GM19328 (cell line): ENCODE measurements around the gene SSC5D.

ENCODE experiments used
- ATAC-seq: cut with Tn5 transposase; IDR thresholded peaks from one replicate; pipeline ENCODE4 v1.9.1; 2021; ENCODE audit warnings: mild to moderate bottlenecking, moderate library complexity; ENCODE audit not compliant: unreplicated experiment

The SSC5D gene

DNA sequence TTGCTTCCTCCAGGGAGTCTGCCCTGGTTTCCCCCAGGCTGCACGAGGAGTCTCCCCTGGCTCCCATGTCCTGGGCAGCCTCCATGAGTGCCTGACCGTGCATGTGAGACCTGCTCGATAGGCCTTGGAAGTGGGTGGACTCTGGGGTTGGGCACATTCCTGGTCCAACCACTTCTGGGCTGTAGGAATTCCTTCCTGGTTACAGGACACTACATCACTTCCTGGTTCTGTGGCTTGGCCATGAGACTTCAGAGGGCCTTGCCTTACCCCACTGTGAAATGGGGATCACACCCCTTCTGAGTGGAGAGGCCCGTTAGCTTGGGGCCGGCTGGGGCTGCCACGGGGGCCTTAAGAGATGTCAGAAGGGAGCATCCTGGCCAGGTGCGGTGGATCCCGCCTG is 15.8 kb upstream of the SSC5D start:
- no peak for ATAC-seq

DNA sequence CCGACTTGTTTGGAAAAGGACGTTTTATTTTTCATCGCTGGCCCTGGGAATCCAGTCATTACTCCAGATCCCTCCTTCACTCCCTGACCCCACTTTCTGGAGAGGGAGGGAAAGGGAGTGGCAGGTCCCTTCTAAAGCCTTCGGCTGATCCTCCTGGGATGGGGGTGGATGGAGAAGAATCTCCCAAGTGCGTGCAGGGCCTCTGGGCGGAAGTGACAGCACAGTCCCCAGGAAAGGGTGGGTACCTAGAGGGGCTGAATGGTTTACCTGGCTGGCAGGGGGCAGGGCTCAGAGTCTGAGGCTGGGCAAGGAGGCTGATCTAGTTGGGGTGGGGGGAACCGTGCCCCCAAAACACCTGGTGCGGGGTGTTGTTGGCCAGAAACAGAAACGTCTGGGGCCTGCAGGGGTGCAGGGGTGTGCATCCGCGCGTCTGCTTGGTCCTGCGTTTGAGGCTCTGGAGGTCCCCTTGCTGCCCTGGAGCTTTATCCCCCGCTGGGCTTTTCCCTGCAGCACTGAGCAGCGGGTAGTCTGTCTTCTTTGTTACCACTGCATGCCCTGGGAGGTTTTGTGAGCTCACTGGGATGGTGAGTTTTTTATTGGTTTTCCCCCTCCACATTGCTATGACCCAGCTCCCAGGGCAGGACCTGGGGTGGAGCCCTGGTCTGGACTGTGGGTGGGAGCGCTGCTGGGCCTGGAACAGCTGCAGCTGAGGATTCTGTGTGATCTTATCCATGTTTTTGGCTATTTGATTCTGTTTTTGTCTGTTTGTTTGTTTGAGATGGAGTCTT is 14.8 kb upstream of the SSC5D start:
- no peak for ATAC-seq

DNA sequence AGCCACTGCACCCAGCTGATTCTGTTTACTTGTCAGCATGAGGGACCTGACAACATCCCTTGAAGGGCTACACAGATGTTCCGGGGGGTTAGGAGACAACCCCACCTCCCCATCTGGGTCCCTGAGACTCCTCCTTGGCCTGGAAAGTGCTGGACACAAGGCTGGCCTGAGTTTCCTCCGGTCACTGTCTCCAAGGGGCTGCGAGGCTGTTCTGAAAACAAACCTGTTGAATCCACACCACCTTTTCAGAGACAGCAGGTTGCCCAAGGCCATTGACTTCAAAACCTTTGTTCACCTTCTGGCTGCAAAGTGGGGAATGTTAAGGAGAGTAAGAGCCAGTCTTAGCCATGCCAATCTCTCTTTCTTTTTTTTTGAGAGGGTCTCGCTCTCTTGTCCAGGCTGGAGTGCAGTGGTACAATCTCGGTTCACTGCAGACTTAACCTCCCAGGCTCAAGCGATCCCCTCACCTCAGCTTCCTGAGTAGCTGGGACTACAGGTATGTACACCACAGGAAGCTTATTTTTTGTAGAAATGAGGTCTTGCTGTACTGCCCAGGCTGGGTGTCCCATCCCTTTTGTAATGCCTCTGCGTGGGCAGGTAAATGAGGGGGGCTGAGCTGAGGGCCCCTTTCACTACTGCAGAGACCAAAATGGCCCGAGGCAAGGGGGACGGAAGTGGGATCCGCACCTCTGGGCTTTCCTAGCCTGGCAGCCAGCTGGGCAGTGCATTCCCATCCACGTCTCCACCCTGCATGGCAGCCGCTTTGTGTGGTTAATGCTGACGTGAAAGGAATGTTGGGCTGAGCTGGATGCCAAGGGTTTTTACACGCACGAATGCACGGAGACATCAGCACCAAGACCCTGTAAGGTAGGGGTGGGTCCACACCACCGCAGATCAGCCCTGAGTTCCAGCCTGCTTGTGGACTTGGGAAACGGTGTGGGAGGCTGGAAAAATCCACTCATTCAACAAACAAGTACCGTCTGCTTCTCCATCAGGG is 13.7 kb upstream of the SSC5D start:
- ATAC-seq, result no peak

DNA sequence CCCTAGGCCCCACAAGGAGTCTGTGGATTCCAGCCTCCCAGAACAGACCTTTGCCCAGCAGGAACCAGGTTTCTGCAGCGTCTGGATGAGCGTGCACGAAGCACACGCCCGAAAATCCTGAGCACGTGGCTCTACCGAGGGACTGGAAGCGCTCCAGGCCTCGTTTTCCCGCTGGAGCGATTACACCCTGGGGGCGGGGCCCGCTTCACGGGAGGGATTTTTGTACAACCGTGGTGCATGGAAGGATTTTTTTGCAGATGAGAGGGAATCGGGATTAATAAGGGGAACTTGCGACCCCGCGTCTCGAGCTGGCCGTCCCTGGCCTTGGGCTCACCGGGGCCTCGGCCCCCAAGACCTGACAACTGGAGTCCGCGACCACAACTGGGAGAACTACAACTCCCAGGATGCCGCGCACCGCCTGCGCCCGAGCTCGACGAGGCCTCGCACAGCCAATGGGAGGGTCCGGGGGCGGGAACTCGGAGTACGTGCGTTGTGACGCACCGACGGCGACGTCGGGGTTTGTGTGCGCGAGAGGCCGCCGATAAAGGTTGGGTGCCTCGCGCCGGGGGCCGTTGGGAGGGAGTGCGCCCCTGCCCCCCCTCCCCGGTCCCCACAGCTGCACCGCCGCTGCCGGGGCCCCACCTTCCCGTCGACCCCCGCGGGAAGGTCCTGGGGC is 12.0 kb upstream of the SSC5D start, which contains the start of gene ZNF628:
TSS of gene ZNF628 (plus strand) at position 518 of the 676 bp plus-strand sequence. CDS start 3,294 bp downstream, outside the sequence.
- peak; percentile 85 for ATAC-seq

DNA sequence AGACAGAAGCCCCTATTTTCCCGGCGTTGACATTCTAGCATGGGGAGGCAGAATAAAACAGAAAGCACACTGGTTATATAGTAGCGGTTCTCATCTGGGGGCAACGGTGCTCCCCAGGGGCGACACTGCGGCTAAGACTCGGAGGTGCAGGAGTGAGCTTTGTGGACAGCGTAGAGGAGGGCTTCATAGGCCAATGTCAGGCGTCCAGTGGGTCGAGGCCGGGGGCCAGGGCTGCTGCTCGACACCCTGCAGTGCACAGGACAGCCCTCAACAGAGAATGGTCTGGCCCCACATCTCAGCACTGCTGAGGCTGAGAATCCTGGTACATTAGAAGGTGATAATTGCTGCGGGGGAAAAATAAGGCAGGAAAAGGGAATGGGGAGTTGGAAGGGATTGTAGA is 10.3 kb upstream of the SSC5D start:
- no peak for ATAC-seq

DNA sequence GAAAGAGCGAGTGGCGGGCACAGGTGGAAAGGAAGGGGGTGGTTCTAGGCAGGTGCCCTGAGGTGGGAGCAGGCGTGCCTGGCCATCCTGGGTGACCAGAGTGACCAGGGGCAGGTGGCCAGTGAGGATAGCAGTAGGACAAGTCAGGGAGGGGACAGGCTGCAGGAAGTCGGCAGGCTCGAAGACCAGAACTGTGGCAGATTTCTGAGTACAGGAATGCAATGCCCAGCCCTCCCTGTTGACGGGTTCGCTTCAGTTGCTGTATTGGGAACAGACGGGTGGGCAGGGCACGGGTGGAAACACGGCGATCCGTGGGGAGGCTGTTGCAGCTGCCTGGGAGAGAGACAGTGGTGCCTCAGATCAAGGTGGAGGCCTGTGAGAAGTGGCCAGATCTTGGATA is 9.9 kb upstream of the SSC5D start:
- no peak for ATAC-seq

DNA sequence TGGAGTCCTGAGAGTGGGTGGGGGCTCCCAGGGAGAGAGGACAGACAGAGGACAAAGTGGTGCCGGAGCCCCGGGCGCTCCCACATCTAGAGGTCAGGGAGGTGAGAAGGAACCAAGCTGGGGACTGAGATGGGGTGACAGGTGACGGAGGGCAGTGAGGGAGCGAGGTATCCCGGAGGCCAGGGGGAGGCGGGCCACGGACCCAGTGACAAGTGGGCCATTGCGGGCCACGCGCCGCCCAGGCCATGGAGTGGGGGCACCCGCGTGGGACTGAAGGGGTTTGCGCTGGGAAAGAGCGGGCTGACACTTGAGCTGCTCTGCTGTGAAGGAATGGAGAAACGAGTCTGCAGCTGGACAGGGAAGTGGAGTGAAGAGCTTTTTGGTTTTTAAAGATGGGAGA is 9.2 kb upstream of the SSC5D start:
- ATAC-seq, result no peak

DNA sequence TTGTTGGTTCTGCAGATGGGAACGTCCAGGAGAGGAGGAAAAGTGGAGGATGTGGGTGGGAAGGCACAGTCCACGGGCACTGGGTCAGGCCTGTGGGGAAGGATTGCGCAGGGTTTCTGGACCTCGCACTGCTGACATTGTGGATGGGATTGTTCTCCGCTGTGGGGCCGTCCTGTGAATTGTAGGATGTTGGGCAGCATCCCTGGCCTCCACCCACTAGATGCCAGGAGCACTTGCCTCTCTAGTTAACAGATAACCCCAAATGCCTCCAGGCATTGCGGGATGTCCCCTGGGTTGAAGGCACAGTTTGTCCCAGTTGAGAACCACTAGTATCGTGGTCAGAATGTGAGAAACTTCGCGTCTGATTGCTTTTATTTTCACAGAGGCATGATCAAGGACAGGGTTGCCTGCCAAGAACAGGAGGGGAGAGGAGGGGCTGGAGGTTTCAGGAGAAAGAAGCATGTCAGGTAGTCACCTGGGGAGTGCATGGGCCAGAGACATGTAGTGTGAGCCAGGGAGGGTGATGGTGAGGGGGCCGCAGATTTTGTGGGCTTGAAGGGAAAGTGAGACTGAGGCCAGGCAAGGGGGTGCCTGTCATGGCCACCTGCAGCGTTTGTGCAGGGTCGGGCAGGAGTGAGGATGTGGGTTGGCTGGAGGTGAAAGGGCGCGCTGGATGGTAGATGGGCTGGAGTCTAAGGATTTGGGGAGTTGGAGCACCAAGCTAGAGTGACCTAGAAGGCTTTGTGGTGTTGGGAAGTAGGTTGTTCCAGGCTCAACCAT is 8.6 kb upstream of the SSC5D start:
- ATAC-seq, result no peak

DNA sequence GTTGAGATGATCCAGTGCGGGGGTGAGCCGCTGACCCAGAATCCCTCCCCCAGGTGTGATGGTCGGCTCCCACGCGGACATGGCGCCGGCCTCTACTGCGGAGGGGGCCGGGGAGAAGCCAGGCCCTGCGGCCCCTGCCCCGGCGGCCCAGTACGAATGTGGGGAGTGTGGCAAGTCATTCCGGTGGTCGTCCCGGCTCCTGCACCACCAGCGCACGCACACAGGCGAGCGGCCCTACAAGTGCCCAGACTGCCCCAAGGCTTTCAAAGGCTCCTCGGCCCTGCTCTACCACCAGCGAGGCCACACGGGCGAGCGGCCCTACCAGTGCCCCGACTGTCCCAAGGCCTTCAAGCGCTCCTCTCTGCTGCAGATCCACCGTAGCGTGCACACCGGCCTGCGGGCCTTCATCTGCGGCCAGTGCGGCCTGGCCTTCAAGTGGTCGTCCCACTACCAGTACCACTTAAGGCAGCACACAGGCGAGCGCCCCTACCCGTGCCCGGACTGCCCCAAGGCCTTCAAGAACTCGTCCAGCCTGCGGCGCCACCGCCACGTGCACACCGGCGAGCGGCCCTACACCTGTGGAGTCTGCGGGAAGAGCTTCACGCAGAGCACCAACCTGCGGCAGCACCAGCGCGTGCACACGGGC is 7.0 kb upstream of the SSC5D start:
- ATAC-seq, result no peak

DNA sequence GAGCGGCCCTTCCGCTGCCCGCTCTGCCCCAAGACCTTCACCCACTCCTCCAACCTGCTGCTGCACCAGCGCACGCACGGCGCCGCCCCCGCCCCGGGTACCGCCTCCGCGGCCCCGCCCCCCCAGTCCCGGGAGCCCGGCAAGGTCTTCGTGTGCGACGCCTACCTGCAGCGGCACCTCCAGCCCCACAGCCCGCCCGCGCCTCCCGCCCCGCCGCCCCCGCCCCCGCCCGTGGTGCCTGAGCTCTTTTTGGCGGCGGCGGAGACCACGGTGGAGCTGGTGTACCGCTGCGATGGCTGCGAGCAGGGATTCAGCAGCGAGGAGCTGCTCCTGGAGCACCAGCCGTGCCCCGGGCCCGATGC is 6.5 kb upstream of the SSC5D start:
- no peak for ATAC-seq

DNA sequence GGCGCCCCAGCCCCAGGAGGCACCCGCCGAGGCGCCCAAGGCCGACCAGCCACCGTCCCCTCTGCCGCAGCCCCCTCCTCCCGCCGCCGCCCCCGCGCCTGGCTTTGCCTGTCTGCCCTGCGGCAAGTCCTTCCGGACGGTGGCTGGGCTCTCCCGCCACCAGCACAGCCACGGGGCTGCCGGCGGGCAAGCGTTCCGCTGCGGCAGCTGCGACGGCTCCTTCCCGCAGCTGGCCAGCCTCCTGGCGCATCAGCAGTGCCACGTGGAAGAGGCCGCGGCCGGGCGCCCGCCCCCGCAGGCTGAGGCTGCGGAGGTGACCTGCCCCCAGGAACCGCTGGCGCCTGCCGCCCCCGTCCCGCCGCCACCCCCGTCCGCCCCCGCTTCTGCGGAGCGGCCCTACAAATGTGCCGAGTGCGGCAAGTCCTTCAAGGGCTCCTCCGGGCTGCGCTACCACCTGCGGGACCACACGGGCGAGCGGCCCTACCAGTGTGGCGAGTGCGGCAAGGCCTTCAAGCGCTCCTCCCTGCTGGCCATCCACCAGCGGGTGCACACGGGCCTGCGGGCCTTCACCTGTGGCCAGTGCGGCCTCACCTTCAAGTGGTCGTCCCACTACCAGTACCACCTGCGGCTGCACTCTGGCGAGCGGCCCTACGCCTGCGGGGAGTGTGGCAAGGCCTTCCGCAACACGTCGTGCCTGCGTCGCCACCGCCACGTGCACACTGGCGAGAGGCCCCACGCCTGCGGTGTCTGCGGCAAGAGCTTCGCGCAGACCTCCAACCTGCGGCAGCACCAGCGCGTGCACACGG is 5.9 kb upstream of the SSC5D start:
- no peak for ATAC-seq

DNA sequence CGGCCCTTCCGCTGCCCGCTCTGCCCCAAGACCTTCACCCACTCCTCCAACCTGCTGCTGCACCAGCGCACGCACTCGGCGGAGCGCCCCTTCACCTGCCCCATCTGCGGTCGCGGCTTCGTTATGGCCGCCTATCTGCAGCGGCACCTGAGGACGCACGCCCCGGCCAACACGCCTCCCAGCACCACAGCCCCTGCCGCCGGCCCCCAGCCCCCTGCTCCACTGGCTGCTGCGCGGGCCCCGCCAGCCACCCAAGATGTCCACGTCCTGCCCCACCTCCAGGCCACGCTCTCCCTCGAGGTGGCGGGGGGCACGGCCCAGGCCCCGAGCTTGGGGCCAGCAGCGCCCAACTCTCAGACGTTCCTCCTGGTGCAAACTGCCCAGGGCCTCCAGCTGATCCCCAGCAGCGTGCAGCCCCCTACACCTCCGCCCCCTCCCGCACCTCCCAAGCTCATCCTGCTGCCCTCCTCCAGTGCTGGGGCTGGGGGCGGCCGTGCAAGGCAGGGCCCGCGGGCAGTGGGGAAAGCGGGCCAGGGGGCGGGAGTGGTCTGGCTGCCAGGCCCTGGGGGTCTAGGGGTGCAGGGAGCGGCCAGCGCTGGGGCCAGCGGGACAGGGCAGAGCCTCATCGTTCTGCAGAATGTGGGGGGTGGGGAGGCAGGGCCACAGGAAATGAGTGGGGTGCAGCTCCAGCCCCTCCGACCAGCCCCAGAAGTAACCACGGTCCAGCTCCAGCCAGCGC is 5.1 kb upstream of the SSC5D start:
- ATAC-seq, result no peak

DNA sequence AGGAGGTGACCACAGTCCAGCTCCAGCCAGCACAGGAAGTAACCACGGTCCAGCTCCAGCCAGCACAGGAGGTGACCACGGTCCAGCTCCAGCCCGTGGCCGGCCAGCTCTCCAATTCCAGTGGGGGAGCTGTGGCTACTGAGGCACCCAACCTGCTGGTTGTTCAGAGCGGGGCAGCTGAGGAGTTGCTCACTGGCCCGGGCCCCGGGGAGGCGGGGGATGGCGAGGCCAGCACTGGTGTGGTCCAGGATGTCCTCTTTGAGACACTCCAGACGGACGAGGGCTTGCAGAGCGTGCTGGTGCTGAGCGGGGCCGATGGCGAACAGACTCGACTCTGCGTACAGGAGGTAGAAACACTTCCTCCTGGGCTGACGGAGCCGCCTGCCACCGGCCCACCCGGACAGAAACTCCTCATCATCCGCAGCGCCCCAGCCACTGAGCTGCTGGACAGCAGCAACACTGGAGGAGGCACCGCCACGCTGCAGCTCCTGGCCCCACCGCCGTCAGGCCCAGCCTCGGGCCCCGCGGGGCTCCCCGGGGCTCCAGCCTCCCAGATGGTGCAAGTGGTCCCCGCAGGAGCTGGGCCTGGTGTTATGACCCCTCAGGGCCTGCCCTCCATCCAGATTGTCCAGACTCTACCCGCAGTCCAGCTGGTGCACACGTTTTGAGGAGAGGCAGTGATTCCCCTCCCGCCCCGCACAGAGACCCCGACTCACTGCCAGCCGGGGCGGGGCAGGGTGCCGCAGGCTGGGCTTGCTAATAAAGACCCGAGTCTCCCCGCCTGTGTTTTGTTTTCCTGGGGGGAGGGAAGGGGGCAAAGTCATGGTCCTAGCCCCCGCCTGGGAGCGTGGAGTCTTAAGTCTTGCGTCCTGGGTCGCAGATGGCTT is 4.3 kb upstream of the SSC5D start:
- ATAC-seq, result no peak

DNA sequence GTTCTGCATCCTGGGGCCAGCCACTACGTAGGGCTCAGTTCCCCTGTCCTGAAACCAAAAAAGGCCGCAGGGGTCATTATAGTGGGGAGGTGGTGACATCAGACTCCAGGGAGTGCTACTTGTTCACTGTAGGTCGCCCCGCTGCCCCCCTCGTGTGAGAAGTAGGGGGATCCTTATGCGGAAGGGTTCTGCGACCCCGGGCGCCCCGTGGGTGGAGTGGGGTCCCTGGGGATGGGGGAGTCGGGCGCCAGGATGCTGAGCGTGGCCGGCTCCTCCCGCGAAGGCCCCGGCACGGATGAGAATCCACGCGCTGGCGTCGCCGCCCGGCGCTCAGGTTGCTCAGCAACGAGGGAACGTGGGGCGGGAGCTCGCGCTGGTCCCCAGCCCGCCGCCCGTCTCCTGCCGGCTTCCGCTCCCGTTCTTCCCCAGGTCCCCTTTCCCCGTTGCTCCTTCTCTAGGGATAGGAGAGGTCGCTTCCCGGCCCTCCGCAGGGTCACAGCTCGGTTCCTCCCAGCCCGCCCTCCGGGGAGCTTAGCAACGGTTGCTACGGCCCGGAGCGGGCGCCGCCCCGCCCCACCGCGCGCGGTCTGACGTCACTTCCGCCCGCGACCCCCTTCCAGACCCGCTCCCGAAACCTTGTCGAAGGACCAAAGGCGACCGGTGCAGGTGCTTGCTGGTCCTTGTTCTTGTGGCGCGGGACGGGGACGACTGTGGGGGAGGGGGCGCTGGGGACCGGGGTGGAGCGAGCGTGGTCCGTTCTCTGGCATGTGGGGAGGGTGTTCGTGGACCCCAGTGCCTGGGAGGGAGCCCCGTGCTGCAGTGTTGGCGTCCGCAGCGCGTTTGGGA is 3.4 kb upstream of the SSC5D start, which contains the start of gene NAT14:
TSS of gene NAT14 (plus strand) at position 596 of the 846 bp plus-strand sequence. CDS start 521 bp downstream, outside the sequence.
- ATAC-seq, result no peak

DNA sequence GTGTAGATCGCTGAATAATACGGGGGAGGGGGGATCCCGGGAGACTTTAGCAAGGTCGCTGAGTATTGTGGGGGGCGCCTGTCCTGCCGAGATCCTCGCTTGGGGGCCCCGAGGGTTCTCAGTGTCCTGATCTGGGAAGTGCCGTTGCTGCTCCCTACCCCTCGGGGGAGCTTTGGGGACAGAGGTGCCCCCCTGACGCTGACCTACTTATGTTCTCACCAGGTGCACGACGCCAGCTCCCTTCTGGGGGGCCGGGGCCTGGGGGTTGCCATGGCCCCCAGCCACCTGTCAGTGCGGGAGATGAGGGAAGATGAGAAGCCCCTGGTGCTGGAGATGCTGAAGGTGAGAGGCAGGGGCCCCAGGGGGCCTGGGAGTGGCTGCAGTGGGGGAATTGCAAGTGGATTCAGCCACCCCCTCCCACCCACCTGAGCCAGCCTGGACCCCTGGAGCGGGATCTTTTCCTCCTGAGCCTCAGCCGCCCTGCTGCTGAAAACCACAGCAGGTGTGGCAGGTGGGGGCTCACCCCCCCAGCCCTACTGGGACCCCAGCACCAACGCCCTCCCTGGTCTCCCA is 2.7 kb upstream of the SSC5D start:
- ATAC-seq, result no peak
